H9 (cell line): ENCODE results near the gene HDDC2. TPM values are rescaled to one million over a fixed set of nuclear protein-coding genes. Genes with fewer than 3 reads are reported as not detected.

Experiments used
- DNase-seq: peaks from one replicate; pipeline ENCODE4 v3.0.0-alpha.2; 2017
- H2AFZ ChIP-seq: one replicate; pipeline ENCODE4 v1.6.1; 2013; ENCODE audit warnings: mild to moderate bottlenecking, low read length, control low read depth, moderate library complexity
- H2AK5ac ChIP-seq: 2 replicates; pipeline ENCODE4 v1.6.1; 2013; ENCODE audit warnings: low read length, control low read depth, mixed read lengths; ENCODE audit not compliant: insufficient read length
- H2BK120ac ChIP-seq: one replicate; pipeline ENCODE4 v1.6.1; 2013; ENCODE audit warnings: low read depth, mild to moderate bottlenecking, low read length, control low read depth, inconsistent platforms; ENCODE audit not compliant: poor library complexity, severe bottlenecking
- H2BK12ac ChIP-seq: 2 replicates; pipeline ENCODE4 v1.6.1; 2013; ENCODE audit warnings: low read length, control low read depth, mixed read lengths, low read depth; ENCODE audit not compliant: insufficient read length
- H2BK15ac ChIP-seq: 2 replicates; pipeline ENCODE4 v1.6.1; 2013; ENCODE audit warnings: low read depth, low read length, control low read depth
- H2BK20ac ChIP-seq: one replicate; pipeline ENCODE4 v1.6.1; 2013; ENCODE audit warnings: low read depth, mild to moderate bottlenecking, low read length, control low read depth, inconsistent platforms; ENCODE audit not compliant: poor library complexity, severe bottlenecking
- H2BK5ac ChIP-seq: 2 replicates; pipeline ENCODE4 v1.6.1; 2013; ENCODE audit warnings: low read length, control low read depth, mixed read lengths; ENCODE audit not compliant: insufficient read length
- H3K14ac ChIP-seq: 2 replicates; pipeline ENCODE4 v1.6.1; 2013; ENCODE audit warnings: low read length, control low read depth; ENCODE audit not compliant: insufficient read depth
- H3K18ac ChIP-seq: 2 replicates; pipeline ENCODE4 v1.6.1; 2013; ENCODE audit warnings: low read depth, mild to moderate bottlenecking, mixed read lengths, low read length, control low read depth; ENCODE audit not compliant: insufficient read length
- H3K23ac ChIP-seq: 2 replicates; pipeline ENCODE4 v1.6.1; 2013; ENCODE audit warnings: low read length, control low read depth, mixed read lengths, low read depth; ENCODE audit not compliant: insufficient read length
- H3K23me2 ChIP-seq: 2 replicates; pipeline ENCODE4 v1.6.1; 2013; ENCODE audit warnings: low read depth, mild to moderate bottlenecking, mixed read lengths, low read length, control low read depth; ENCODE audit not compliant: insufficient read length, poor library complexity, severe bottlenecking
- H3K27ac ChIP-seq: 2 replicates; pipeline ENCODE4 v1.5.1; 2013; ENCODE audit warnings: low read length, control low read depth, mixed read lengths, low read depth; ENCODE audit not compliant: insufficient read length
- H3K27me3 ChIP-seq: 2 replicates; pipeline ENCODE4 v1.6.1; 2013; ENCODE audit warnings: low read length, control low read depth, inconsistent platforms; ENCODE audit not compliant: insufficient read depth
- H3K4ac ChIP-seq: 2 replicates; pipeline ENCODE4 v1.6.1; 2013; ENCODE audit warnings: low read depth, mild to moderate bottlenecking, control low read depth, inconsistent platforms, low read length, moderate library complexity
- H3K4me1 ChIP-seq: 2 replicates; pipeline ENCODE4 v1.6.1; 2013; ENCODE audit warnings: low read length, control low read depth, inconsistent platforms; ENCODE audit not compliant: insufficient read depth
- H3K4me2 ChIP-seq: 2 replicates; pipeline ENCODE4 v1.6.1; 2013; ENCODE audit warnings: low read length, control low read depth, mixed read lengths; ENCODE audit not compliant: insufficient read length, insufficient read depth
- H3K56ac ChIP-seq: 2 replicates; pipeline ENCODE4 v1.6.1; 2013; ENCODE audit warnings: low read depth, mild to moderate bottlenecking, mixed read lengths, low read length, control low read depth; ENCODE audit not compliant: insufficient read length
- H3K79me1 ChIP-seq: 2 replicates; pipeline ENCODE4 v1.6.1; 2013; ENCODE audit warnings: low read depth, mild to moderate bottlenecking, moderate library complexity, low read length, control low read depth, inconsistent platforms; ENCODE audit not compliant: insufficient read depth, poor library complexity, severe bottlenecking
- H3K79me2 ChIP-seq: 2 replicates; pipeline ENCODE4 v1.6.1; 2013; ENCODE audit warnings: low read length, control low read depth, inconsistent platforms; ENCODE audit not compliant: insufficient read depth
- H3K9ac ChIP-seq: 2 replicates; pipeline ENCODE4 v1.6.1; 2013; ENCODE audit warnings: low read length, control low read depth, mixed read lengths; ENCODE audit not compliant: insufficient read length; ENCODE audit errors: extremely low read depth
- H3K9me3 ChIP-seq: one replicate; pipeline ENCODE4 v1.6.1; 2013; ENCODE audit warnings: low read depth, low read length, inconsistent platforms; ENCODE audit not compliant: control insufficient read depth
- H3T11ph ChIP-seq: one replicate; pipeline ENCODE4 v1.6.1; 2013; ENCODE audit warnings: mild to moderate bottlenecking, low read length, control low read depth, inconsistent platforms
- H4K20me1 ChIP-seq: one replicate; pipeline ENCODE4 v1.6.1; 2013; ENCODE audit not compliant: control insufficient read depth, insufficient read length, insufficient read depth
- H4K5ac ChIP-seq: 2 replicates; pipeline ENCODE4 v1.6.1; 2013; ENCODE audit warnings: low read depth, mild to moderate bottlenecking, mixed read lengths, low read length, control low read depth; ENCODE audit not compliant: insufficient read length
- H4K8ac ChIP-seq: replicated peaks from 2 replicates; pipeline ENCODE4 v1.6.1; 2013; ENCODE audit warnings: low read length, control low read depth, mixed read lengths, low read depth; ENCODE audit not compliant: insufficient read length
- H4K91ac ChIP-seq: 2 replicates; pipeline ENCODE4 v1.6.1; 2013; ENCODE audit warnings: low read depth, mild to moderate bottlenecking, moderate library complexity, mixed read lengths, low read length, control low read depth; ENCODE audit not compliant: insufficient read length
- H3K27ac Mint-ChIP-seq, 3 experiments: 2 replicates in 2 of 3; 3 replicates in 1 of 3; pipeline ENCODE4 v1.8.0; 2020 to 2021; ENCODE audit warnings: mixed read lengths in 3 of 3, mild to moderate bottlenecking in 1 of 3, moderate library complexity in 1 of 3
- H3K27me3 Mint-ChIP-seq: 2 replicates; pipeline ENCODE4 v1.8.0; 2021; ENCODE audit warnings: low read depth, mild to moderate bottlenecking, moderate library complexity, mixed read lengths
- H3K36me3 Mint-ChIP-seq, 3 experiments: 2 replicates in 2 of 3; 3 replicates in 1 of 3; pipeline ENCODE4 v1.8.0; 2020 to 2021; ENCODE audit warnings: low read depth in 3 of 3, mixed read lengths in 3 of 3; ENCODE audit not compliant: insufficient read depth in 1 of 3
- H3K4me1 Mint-ChIP-seq, 2 experiments: 2 replicates each; pipeline ENCODE4 v1.8.0; 2020; ENCODE audit warnings: mixed read lengths in 2 of 2
- H3K4me3 Mint-ChIP-seq, 2 experiments: 2 replicates in 1 of 2; 3 replicates in 1 of 2; pipeline ENCODE4 v1.8.0; 2020 to 2021; ENCODE audit warnings: mild to moderate bottlenecking in 2 of 2, mixed read lengths in 2 of 2, moderate library complexity in 1 of 2
- H3K9me3 Mint-ChIP-seq, 2 experiments: 2 replicates in 1 of 2; 3 replicates in 1 of 2; pipeline ENCODE4 v1.8.0; 2020; ENCODE audit warnings: mild to moderate bottlenecking in 2 of 2, mixed read lengths in 2 of 2, moderate library complexity in 1 of 2
- CTCF ChIP-seq: fragments of 200-600 bp; sonication (generic); conservative IDR thresholded peaks from 3 replicates; pipeline ENCODE4 v1.8.0; 2021; ENCODE audit warnings: antibody characterized with exemption, mild to moderate bottlenecking
- WGBS: extraction: QIAGEN DNeasy Blood & Tissue Kit; methylation state at CpG from one replicate; pipeline ENCODE4 v1.1.7; 2013; ENCODE audit warnings: missing lambda C conversion rate, low lambda C conversion rate, mixed read lengths; ENCODE audit not compliant: insufficient read length; ENCODE audit errors: extremely low coverage; 5-methylcytosine and 5-hydroxymethylcytosine counted together
- total RNA-seq: library from RNA; stranded (reverse); gene quantifications from 2 replicates; pipeline ENCODE4 v1.2.1, GENCODE V29; 2021

The HDDC2 gene
- total RNA-seq, 1 experiment from 2014 or later = 77.8 TPM

DNA sequence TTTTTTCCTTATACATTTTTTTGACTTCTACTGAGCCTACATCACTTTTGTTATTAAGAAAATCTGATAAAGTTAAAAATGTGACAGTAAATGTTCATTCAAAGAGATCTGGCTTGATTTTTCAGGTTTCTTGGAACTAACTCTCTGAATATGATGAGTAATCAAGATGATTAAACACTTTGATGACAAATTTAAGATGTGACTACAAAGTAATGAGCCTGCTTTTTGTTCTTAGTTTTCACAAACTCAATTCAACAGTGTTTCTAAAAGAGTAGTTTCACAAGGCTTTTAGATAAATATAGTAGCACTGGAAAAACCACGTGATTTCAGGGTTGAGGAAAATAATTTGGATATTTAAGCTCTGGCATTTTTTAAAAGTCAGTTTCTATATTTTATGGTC, 37.9 kb upstream of the HDDC2 start:
- Histone ChIP-seq H2BK120ac (no peak overlapping the region), H4K20me1 (no peaks in the 10 kb centered on the region), H3K9me3 (no peaks in the 10 kb centered on the region), H2BK12ac (no peak overlapping the region), H2AFZ (no peak overlapping the region), H3K56ac (no peak overlapping the region), H3K18ac (no peak overlapping the region), H2BK5ac (no peak overlapping the region), H3T11ph (no peak overlapping the region), H3K23ac (no peak overlapping the region), H3K9ac (no peak overlapping the region), H2BK20ac (no peak overlapping the region), H3K27me3 (no peaks in the 10 kb centered on the region), H3K14ac (no peak overlapping the region), H4K5ac (no peak overlapping the region), H4K91ac (no peak overlapping the region), H3K4me1 (no peaks in the 10 kb centered on the region), H2AK5ac (no peak overlapping the region), H3K79me2 (no peaks in the 10 kb centered on the region), H2BK15ac (no peak overlapping the region), H3K4ac (no peak overlapping the region), H3K27ac (no peak overlapping the region), H3K79me1 (no peaks in the 10 kb centered on the region), H3K4me2 (no peak overlapping the region), H3K23me2 (no peaks in the 10 kb centered on the region), H4K8ac (no peak overlapping the region)
- H3K4me1 Mint-ChIP-seq = no peaks in the 10 kb centered on the region
- no peaks in the 10 kb centered on the region for H3K27me3 Mint-ChIP-seq
- H3K27ac Mint-ChIP-seq = no peak overlapping the region
- no peak for DNase-seq
- no peak overlapping the region for H3K4me3 Mint-ChIP-seq
- H3K36me3 Mint-ChIP-seq = peaks cover 0 to 3% (median 0%) of the 10 kb centered on the region in 3 experiments; a peak in 1 of 7 replicates
- no peak for TF ChIP-seq CTCF
- no peaks in the 10 kb centered on the region for H3K9me3 Mint-ChIP-seq
- no CpG with 5 or more reads among the region's 1 CpG for WGBS
